Measurements from ENCODE around the gene CLNK. TPM values are rescaled to one million over a fixed set of nuclear protein-coding genes. Genes with fewer than 3 reads are reported as not detected.

CLNK gene
- total RNA-seq, 1 experiment from 2014 or later: not detected

GRCh38 chr4:10500776-10501175 is 183.8 kb downstream of the CLNK start:
- POLR2A ChIA-PET: no interaction called here
- no peak overlapping the region for H3K4me2 ChIP-seq (ENCODE audit: low read length)
- RAD21 ChIA-PET (ENCODE audit: low non-redundant PET in 1 of 2, low total read pairs in 2 of 2, uncharacterized antibody in 2 of 2, unreplicated experiment in 2 of 2): no interaction called here
- H3K4me3 ChIP-seq (replicated peaks in 1 of 2; ENCODE audit: low read depth in 1 of 2, low read length in 2 of 2): no peak overlapping the region
- H4K20me1 ChIP-seq (ENCODE audit: insufficient read depth): no peaks in the 10 kb centered on the region
- CTCF ChIA-PET: no interaction called here
- no peaks in the 10 kb centered on the region for H3K9me3 ChIP-seq (ENCODE audit: control insufficient read depth in 1 of 2, insufficient read depth in 1 of 2, low read depth in 1 of 2, low read length in 2 of 2)
- no peaks in the 10 kb centered on the region for H3K27me3 ChIP-seq (ENCODE audit: insufficient read depth, low read length)
- no peak overlapping the region for H2AFZ ChIP-seq (ENCODE audit: low read depth, low read length, poor library complexity, severe bottlenecking)
- BruUV-seq (replicated peaks): no TSS peak
- TF ChIP-seq CEBPB (IDR thresholded peaks at IDR 0.05; ENCODE audit: low read depth): no peak
- TF ChIP-seq REST (IDR thresholded peaks at IDR 0.05; ENCODE audit: low read depth): no peak
- no peak for TF ChIP-seq MAX (IDR thresholded peaks at IDR 0.05)
- no peak for TF ChIP-seq EZH2phosphoT487 (IDR thresholded peaks at IDR 0.05; ENCODE audit: borderline replicate concordance)
- no peak for TF ChIP-seq SIN3A (IDR thresholded peaks at IDR 0.05; ENCODE audit: low read depth)
- no peak for TF ChIP-seq SRF (IDR thresholded peaks at IDR 0.05; ENCODE audit: low read depth)
- no peak for TF ChIP-seq ELF1 (IDR thresholded peaks at IDR 0.05; ENCODE audit: borderline replicate concordance, low read depth)
- TF ChIP-seq CBX3 (IDR thresholded peaks at IDR 0.05; ENCODE audit: low read depth): no peak
- TF ChIP-seq SP1 (IDR thresholded peaks at IDR 0.05; ENCODE audit: low read depth): no peak
- TF ChIP-seq YY1 (IDR thresholded peaks at IDR 0.05; ENCODE audit: extremely low read depth, insufficient replicate concordance, low read depth, low read length): no peak
- no peak for TF ChIP-seq RAD21 (IDR thresholded peaks at IDR 0.05; ENCODE audit: low read depth)
- TF ChIP-seq POLR2A (IDR thresholded peaks at IDR 0.05; ENCODE audit: borderline replicate concordance, extremely low read depth, insufficient read depth, insufficient read length): no peak
- no peak for TF ChIP-seq ZNF274 (IDR thresholded peaks at IDR 0.05; ENCODE audit: low read depth, low read length)
- TF ChIP-seq ZBTB33 (IDR thresholded peaks at IDR 0.05; ENCODE audit: extremely low read depth, insufficient replicate concordance, low read length): no peak
- no peak for TF ChIP-seq CTCF (IDR thresholded peaks at IDR 0.05 in 2 of 3, conservative IDR thresholded peaks at IDR 0.05 in 1 of 3; ENCODE audit: borderline replicate concordance in 1 of 3, insufficient read depth in 1 of 3, low read depth in 2 of 3, low read length in 2 of 3)
- ATAC-seq (no peak), DNase-seq (ENCODE audit: low read depth, low spot score) (no peak)
- no peak overlapping the region for H3K9ac ChIP-seq (ENCODE audit: low read length)
- H3K4me1 ChIP-seq (ENCODE audit: control insufficient read depth in 1 of 2, insufficient read depth in 2 of 2, low read length in 2 of 2): no peaks in the 10 kb centered on the region
- no peaks in the 10 kb centered on the region for H3K79me2 ChIP-seq (ENCODE audit: insufficient read depth, low read length)
- H3K27ac ChIP-seq (ENCODE audit: low read depth, low read length): no peak overlapping the region
- H3K9me2 ChIP-seq (ENCODE audit: insufficient read depth): no peaks in the 10 kb centered on the region
- intact Hi-C loops (cut with micrococcal nuclease): no loop called here
- H3K36me3 ChIP-seq (ENCODE audit: control insufficient read depth in 1 of 2, insufficient read depth in 2 of 2, low read length in 2 of 2): no peaks in the 10 kb centered on the region

Data from HCT116 (cell line).